Measurements from ENCODE around the gene SOWAHA. TPM values are rescaled to one million over a fixed set of nuclear protein-coding genes. Genes with fewer than 3 reads are reported as not detected.

SOWAHA gene
- polyA plus RNA-seq, 2 of the 4 experiments (the other 2 are of a cell fraction), result 0.06 to 0.10 TPM

- H3K4me3 ChIP-seq, result no peak overlapping the region
- H3K9me3 ChIP-seq, result no peaks in the 10 kb centered on the region
- H3K4me2 ChIP-seq, result no peak overlapping the region
- ATAC-seq (no peak; a peak in 1 of 6 replicates), DNase-seq (ENCODE audit: low read depth in 1 of 2, low spot score in 1 of 2) (no peak), FAIRE-seq (no peak)
- TF ChIP-seq, protein P1, sequence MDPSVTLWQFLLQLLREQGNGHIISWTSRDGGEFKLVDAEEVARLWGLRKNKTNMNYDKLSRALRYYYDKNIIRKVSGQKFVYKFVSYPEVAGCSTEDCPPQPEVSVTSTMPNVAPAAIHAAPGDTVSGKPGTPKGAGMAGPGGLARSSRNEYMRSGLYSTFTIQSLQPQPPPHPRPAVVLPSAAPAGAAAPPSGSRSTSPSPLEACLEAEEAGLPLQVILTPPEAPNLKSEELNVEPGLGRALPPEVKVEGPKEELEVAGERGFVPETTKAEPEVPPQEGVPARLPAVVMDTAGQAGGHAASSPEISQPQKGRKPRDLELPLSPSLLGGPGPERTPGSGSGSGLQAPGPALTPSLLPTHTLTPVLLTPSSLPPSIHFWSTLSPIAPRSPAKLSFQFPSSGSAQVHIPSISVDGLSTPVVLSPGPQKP (IDR thresholded peaks at IDR 0.05; ENCODE audit: low read depth, low read length), result no peak
- TF ChIP-seq HEYL (CRISPR knock-in tag; IDR thresholded peaks at IDR 0.05), result no peak
- no peak for TF ChIP-seq MAFK (IDR thresholded peaks at IDR 0.05; ENCODE audit: partially characterized antibody)
- TF ChIP-seq MAZ (IDR thresholded peaks at IDR 0.05; ENCODE audit: borderline replicate concordance, low read depth, low read length), result no peak
- no peak for TF ChIP-seq ZSCAN20 (CRISPR knock-in tag; IDR thresholded peaks at IDR 0.05)
- no peak for TF ChIP-seq RARB (CRISPR knock-in tag; IDR thresholded peaks at IDR 0.05)
- TF ChIP-seq HMGXB4 (CRISPR knock-in tag; IDR thresholded peaks at IDR 0.05; ENCODE audit: borderline replicate concordance), result no peak
- H3K27ac ChIP-seq, result no peak overlapping the region
- POLR2A ChIA-PET, result no interaction called here
- CTCF ChIA-PET, result interaction anchor here (0.7 to 1.5 kb wide), 5 partner anchors 12 to 53 kb away, joined by 3 to 5 read pairs (median 3); partner anchors contain the start of gene KIF3A
- 47% methylated on average over 2 of the region's 2 CpGs for WGBS (ENCODE audit: missing lambda C conversion rate)
- no peaks in the 10 kb centered on the region for H3K4me1 ChIP-seq
Observed at GRCh38 chr5:132790201-132790865, 22.8 kb upstream of the SOWAHA start.

DNA sequence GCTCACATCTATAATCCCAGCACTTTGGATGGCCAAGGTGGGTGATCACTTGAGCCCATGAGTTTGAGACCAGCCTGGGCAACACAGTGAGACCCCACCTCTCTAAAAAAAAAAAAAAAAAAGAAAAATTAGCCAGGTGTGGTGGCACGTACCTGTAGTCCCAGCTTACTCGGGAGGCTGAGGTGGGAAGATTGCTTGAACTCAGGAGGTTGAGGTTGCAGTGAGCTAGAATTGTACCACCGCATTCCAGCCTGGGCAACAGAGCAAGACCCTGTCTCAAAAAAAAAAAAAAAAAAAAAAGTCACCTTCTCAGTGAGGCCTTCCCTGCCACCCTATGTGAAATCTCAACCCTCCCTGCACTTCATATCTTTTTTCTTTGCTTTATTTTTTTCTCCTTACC is 22.1 kb upstream of the SOWAHA start:
- CTCF ChIA-PET, result interaction anchor here (0.7 to 2.4 kb wide), 4 partner anchors 11 to 24 kb away, joined by 3 to 9 read pairs (median 4); no protein-coding TSS in a partner anchor
- POLR2A ChIA-PET, result no interaction called here
- WGBS (ENCODE audit: missing lambda C conversion rate), result 95% methylated on average over 3 of the region's 3 CpGs
- Histone ChIP-seq H3K4me3 (no peak overlapping the region), H3K9me3 (no peaks in the 10 kb centered on the region), H3K27ac (no peak overlapping the region), H3K4me1 (no peaks in the 10 kb centered on the region), H3K4me2 (no peak overlapping the region)
- ATAC-seq (no peak), DNase-seq (ENCODE audit: low read depth in 1 of 2, low spot score in 1 of 2) (no peak), FAIRE-seq (no peak)
- TF ChIP-seq NR3C1 (IDR thresholded peaks at IDR 0.05) (no peak), HOXB13 (CRISPR knock-in tag; IDR thresholded peaks at IDR 0.05; ENCODE audit: low read depth) (no peak), CBX2 (IDR thresholded peaks at IDR 0.05; ENCODE audit: borderline replicate concordance, low read depth) (no peak), MAFK (IDR thresholded peaks at IDR 0.05; ENCODE audit: partially characterized antibody) (no peak), RAD21 (conservative IDR thresholded peaks at IDR 0.05 in 1 of 2, IDR thresholded peaks at IDR 0.05 in 1 of 2) (no peak), HES2 (IDR thresholded peaks at IDR 0.05) (no peak), ZFP36 (IDR thresholded peaks at IDR 0.05; ENCODE audit: borderline replicate concordance, partially characterized antibody) (no peak), HDAC2 (IDR thresholded peaks at IDR 0.05) (no peak), KDM5A (IDR thresholded peaks at IDR 0.05) (no peak), FOSB (CRISPR knock-in tag; IDR thresholded peaks at IDR 0.05) (no peak)

- no peaks in the 10 kb centered on the region for H3K9me3 ChIP-seq
- ATAC-seq (no peak), DNase-seq (ENCODE audit: low read depth in 1 of 2, low spot score in 1 of 2) (no peak), FAIRE-seq (no peak)
- ChIA-PET CTCF (interaction anchor here (1.2 to 2.4 kb wide), 8 partner anchors 10 to 411 kb away, joined by 3 to 9 read pairs (median 4); no protein-coding TSS in a partner anchor), POLR2A (no interaction called here)
- no peak overlapping the region for H3K27ac ChIP-seq
- no peaks in the 10 kb centered on the region for H3K4me1 ChIP-seq
- no peak overlapping the region for H3K4me2 ChIP-seq
- TF ChIP-seq RCOR1 (IDR thresholded peaks at IDR 0.05; ENCODE audit: low read depth, low read length) (no peak), POLR2AphosphoS2 (conservative IDR thresholded peaks at IDR 0.05; ENCODE audit: low read length) (no peak), CBX2 (IDR thresholded peaks at IDR 0.05; ENCODE audit: borderline replicate concordance, low read depth) (no peak), RFX5 (IDR thresholded peaks at IDR 0.05) (no peak), JUN (IDR thresholded peaks at IDR 0.05) (no peak), NR3C1 (IDR thresholded peaks at IDR 0.05) (no peak), CHD4 (IDR thresholded peaks at IDR 0.05; ENCODE audit: borderline replicate concordance) (no peak), RAD21 (conservative IDR thresholded peaks at IDR 0.05 in 1 of 2, IDR thresholded peaks at IDR 0.05 in 1 of 2) (no peak), E2F6 (IDR thresholded peaks at IDR 0.05; ENCODE audit: borderline replicate concordance, low read depth) (no peak), HOXA7 (CRISPR knock-in tag; IDR thresholded peaks at IDR 0.05) (no peak), SREBF2 (IDR thresholded peaks at IDR 0.05) (no peak), MAX (IDR thresholded peaks at IDR 0.05) (no peak), HEYL (CRISPR knock-in tag; IDR thresholded peaks at IDR 0.05) (no peak), EHMT2 (IDR thresholded peaks at IDR 0.05; ENCODE audit: low read depth) (no peak), CEBPB (IDR thresholded peaks at IDR 0.05) (no peak), CTCF (IDR thresholded peaks at IDR 0.05) (no peak)
- H3K4me3 ChIP-seq, result no peak overlapping the region
- WGBS (ENCODE audit: missing lambda C conversion rate), result 77% methylated on average over 2 of the region's 2 CpGs
Observed at GRCh38 chr5:132797651-132798050, 15.5 kb upstream of the SOWAHA start.
